Tibial nerve (tissue), 4 donors: ENCODE data around the gene THUMPD3.

Source experiments
- CTCF ChIP-seq, 5 experiments: fragments of 200-600 bp in 3 of 5; fragments of 450-650 bp in 2 of 5; sonication (generic) in 3 of 5; IDR thresholded peaks; one replicate each; pipeline ENCODE4 v1.5.1; 2016 to 2019; ENCODE audit warnings: antibody characterized with exemption in 5 of 5, mild to moderate bottlenecking in 3 of 5, moderate library complexity in 2 of 5
- EP300 ChIP-seq, 2 donors: sonication (generic); formaldehyde crosslinking; IDR thresholded peaks; one replicate each; pipeline ENCODE4 v1.6.1; 2017; ENCODE audit warnings: antibody characterized with exemption in 2 of 2, mild to moderate bottlenecking in 1 of 2
- POLR2A ChIP-seq, 2 donors: fragments of 450-650 bp; IDR thresholded peaks; one replicate each; pipeline ENCODE4 v1.6.1; 2017; ENCODE audit warnings: antibody characterized with exemption in 2 of 2, mild to moderate bottlenecking in 2 of 2, moderate library complexity in 2 of 2

GRCh38 chr3:9398700-9399336 is 36.0 kb downstream of the THUMPD3 start:
- TF ChIP-seq CTCF (IDR thresholded peaks at IDR 0.05) (no peak), EP300 (IDR thresholded peaks at IDR 0.05) (no peak), POLR2A (IDR thresholded peaks at IDR 0.05) (no peak)
